Hepatocyte (in vitro differentiated cells): ENCODE measurements around the gene HSP90B1. TPM values are rescaled to one million over a fixed set of nuclear protein-coding genes. Genes with fewer than 3 reads are reported as not detected.

ENCODE experiments used
- DNase-seq: peaks from one replicate; pipeline ENCODE4 v3.0.0-alpha.2; 2016; ENCODE audit warnings: low spot score
- H2AFZ ChIP-seq: fragments of 200-600 bp; sonication (generic); 2 replicates; pipeline ENCODE4 v1.6.0; 2016; ENCODE audit warnings: antibody characterized with exemption, mild to moderate bottlenecking
- H3K27ac ChIP-seq: fragments of 200-600 bp; sonication (generic); 2 replicates; pipeline ENCODE4 v1.5.1; 2016; ENCODE audit warnings: mild to moderate bottlenecking
- H3K27me3 ChIP-seq: fragments of 200-600 bp; sonication (generic); 2 replicates; pipeline ENCODE4 v1.6.1; 2016
- H3K36me3 ChIP-seq: fragments of 200-600 bp; sonication (generic); replicated peaks from 2 replicates; pipeline ENCODE4 v1.5.1; 2016; ENCODE audit warnings: low read depth; ENCODE audit not compliant: insufficient read depth
- H3K4me1 ChIP-seq: fragments of 200-600 bp; sonication (generic); 2 replicates; pipeline ENCODE4 v1.5.1; 2016; ENCODE audit warnings: mild to moderate bottlenecking, moderate library complexity; ENCODE audit not compliant: insufficient read depth
- H3K4me2 ChIP-seq: fragments of 200-600 bp; sonication (generic); 2 replicates; pipeline ENCODE4 v1.6.0; 2016
- H3K4me3 ChIP-seq: fragments of 200-600 bp; sonication (generic); 2 replicates; pipeline ENCODE4 v1.5.1; 2016; ENCODE audit warnings: mild to moderate bottlenecking
- H3K79me2 ChIP-seq: fragments of 200-600 bp; sonication (generic); 2 replicates; pipeline ENCODE4 v1.6.0; 2017; ENCODE audit warnings: mild to moderate bottlenecking
- H3K9me2 ChIP-seq: fragments of 200-600 bp; sonication (generic); replicated peaks from 2 replicates; pipeline ENCODE4 v1.6.0; 2017; ENCODE audit warnings: mild to moderate bottlenecking; ENCODE audit not compliant: insufficient read depth
- H3K9me3 ChIP-seq: fragments of 200-600 bp; sonication (generic); 2 replicates; pipeline ENCODE4 v1.5.1; 2016; ENCODE audit warnings: low read depth, mild to moderate bottlenecking
- H4K20me1 ChIP-seq: fragments of 200-600 bp; sonication (generic); 2 replicates; pipeline ENCODE4 v1.6.0; 2016; ENCODE audit warnings: mild to moderate bottlenecking; ENCODE audit not compliant: insufficient read depth, poor library complexity, severe bottlenecking
- CTCF ChIP-seq: fragments of 200-600 bp; sonication (generic); IDR thresholded peaks from 2 replicates; pipeline ENCODE4 v1.5.1; 2016; ENCODE audit warnings: antibody characterized with exemption, mild to moderate bottlenecking; ENCODE audit not compliant: poor library complexity
- EZH2 ChIP-seq: fragments of 200-600 bp; sonication (generic); IDR thresholded peaks from 2 replicates; pipeline ENCODE4 v1.6.1; 2016; ENCODE audit warnings: antibody characterized with exemption, mild to moderate bottlenecking, borderline replicate concordance
- EZH2phosphoT487 ChIP-seq: fragments of 200-600 bp; sonication (generic); IDR thresholded peaks from one replicate; pipeline ENCODE4 v1.6.1; 2018; ENCODE audit warnings: antibody characterized with exemption, mild to moderate bottlenecking, low read depth, moderate library complexity; ENCODE audit not compliant: unreplicated experiment, severe bottlenecking
- WGBS: methylation state at CpG from one replicate; pipeline ENCODE4 v1.1.6; 2016; ENCODE audit warnings: low lambda C conversion rate; ENCODE audit errors: missing lambda C conversion rate; 5-methylcytosine and 5-hydroxymethylcytosine counted together
- polyA plus RNA-seq: library from polyadenylated mRNA; unstranded; fragments of >200 nt; fragmentation: Nextera tagmentation; extraction: Ambion mirVana; gene quantifications from 2 replicates; pipeline ENCODE4 v1.2.1, GENCODE V29; 2016
- total RNA-seq: library from RNA; depleted of rRNA; stranded (reverse); fragments of >200 nt; gene quantifications from 2 replicates; pipeline ENCODE4 v1.2.3, GENCODE V29; 2014

HSP90B1 gene
- total and polyA plus RNA-seq, 2 experiments from 2014 or later: 1,289 to 1,309 TPM

DNA sequence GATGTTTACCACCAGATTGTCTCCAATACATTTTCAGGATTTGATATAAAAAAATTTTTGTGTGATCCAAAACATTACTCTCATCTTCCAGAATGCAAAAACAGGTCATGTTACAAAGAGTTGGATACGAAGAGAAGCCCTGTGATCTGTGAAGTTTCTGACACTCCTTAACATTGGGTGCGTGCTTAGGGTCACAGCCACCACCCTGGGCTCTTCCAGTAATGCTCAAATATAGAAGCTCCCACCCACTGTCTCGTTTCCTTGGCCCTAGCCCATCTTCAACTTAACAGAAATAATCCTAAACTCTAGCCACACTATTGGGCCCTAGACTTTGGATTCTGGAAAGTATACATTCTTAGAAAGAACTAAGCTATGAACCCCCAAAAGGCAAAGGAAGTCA, 32.9 kb upstream of the HSP90B1 start:
- 83% methylated on average over 3 of the region's 3 CpGs for WGBS
- no peaks in the 10 kb centered on the region for H4K20me1 ChIP-seq
- H2AFZ ChIP-seq: no peak overlapping the region
- H3K9me2 ChIP-seq: no peaks in the 10 kb centered on the region
- H3K27me3 ChIP-seq: no peaks in the 10 kb centered on the region
- no peaks in the 10 kb centered on the region for H3K79me2 ChIP-seq
- no peaks in the 10 kb centered on the region for H3K9me3 ChIP-seq
- no peak overlapping the region for H3K27ac ChIP-seq
- no peaks in the 10 kb centered on the region for H3K36me3 ChIP-seq
- H3K4me3 ChIP-seq: no peak overlapping the region
- H3K4me1 ChIP-seq: no peaks in the 10 kb centered on the region
- no peak overlapping the region for H3K4me2 ChIP-seq
- no peak for DNase-seq
- TF ChIP-seq CTCF: no peak

DNA sequence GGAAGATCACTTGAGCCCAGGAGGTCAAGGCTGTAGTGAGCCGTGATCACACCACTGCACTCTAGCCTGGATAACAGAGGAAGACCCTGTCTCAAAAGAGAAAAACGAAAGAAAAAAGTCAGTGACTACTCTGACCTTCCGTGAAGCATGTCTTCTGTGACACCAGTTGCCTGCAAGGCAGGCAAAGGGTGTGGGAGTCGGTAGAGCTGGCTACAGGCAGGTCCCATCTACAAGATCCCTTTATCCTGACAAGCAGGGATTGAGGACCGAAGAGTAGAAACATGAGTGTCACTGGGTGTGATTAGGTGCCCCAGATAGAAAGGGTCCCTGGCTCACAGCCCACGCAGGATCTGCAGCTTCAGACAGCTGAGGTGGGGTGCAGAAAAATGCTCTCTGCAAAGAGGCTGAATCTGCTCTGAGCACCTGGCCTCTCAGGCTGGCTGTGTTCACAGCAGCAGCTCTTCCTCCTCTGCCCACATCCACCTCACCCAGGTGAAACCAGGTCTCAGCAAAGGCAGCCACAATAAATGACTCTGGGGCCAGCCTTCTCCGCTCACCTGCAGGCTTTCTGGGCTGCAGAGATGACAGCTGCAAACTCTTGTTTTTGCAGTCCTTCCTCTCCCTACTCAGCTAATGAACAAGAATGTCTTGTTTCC, 28.6 kb upstream of the HSP90B1 start:
- Histone ChIP-seq H3K79me2 (no peaks in the 10 kb centered on the region), H3K36me3 (no peaks in the 10 kb centered on the region), H3K9me2 (no peaks in the 10 kb centered on the region), H3K4me2 (no peak overlapping the region), H3K9me3 (no peaks in the 10 kb centered on the region), H3K27ac (no peak overlapping the region), H2AFZ (no peak overlapping the region), H3K4me1 (no peaks in the 10 kb centered on the region), H4K20me1 (no peaks in the 10 kb centered on the region), H3K4me3 (no peak overlapping the region), H3K27me3 (no peaks in the 10 kb centered on the region)
- DNase-seq: no peak
- WGBS: 83% methylated on average over 7 of the region's 7 CpGs
- no peak for TF ChIP-seq EZH2
- TF ChIP-seq CTCF: no peak
- no peak for TF ChIP-seq EZH2phosphoT487

GRCh38 chr12:103903993-103904392, 26.2 kb upstream of the HSP90B1 start:
- Histone ChIP-seq H3K9me2 (no peaks in the 10 kb centered on the region), H3K27ac (no peak overlapping the region), H3K4me1 (no peaks in the 10 kb centered on the region), H3K79me2 (no peaks in the 10 kb centered on the region), H3K4me3 (no peak overlapping the region), H2AFZ (no peak overlapping the region), H4K20me1 (no peaks in the 10 kb centered on the region), H3K4me2 (no peak overlapping the region), H3K27me3 (no peaks in the 10 kb centered on the region), H3K9me3 (no peaks in the 10 kb centered on the region), H3K36me3 (no peaks in the 10 kb centered on the region)
- no peak for DNase-seq
- WGBS: 93% methylated on average over 1 of the region's 1 CpG
- no peak for TF ChIP-seq EZH2phosphoT487
- TF ChIP-seq CTCF: no peak
- no peak for TF ChIP-seq EZH2
